ENCODE measurements around the gene EPSTI1. TPM values are rescaled to one million over a fixed set of nuclear protein-coding genes. Genes with fewer than 3 reads are reported as not detected.

EPSTI1 gene
- total RNA-seq, 1 donor from 2014 or later = 96.0 TPM

DNA sequence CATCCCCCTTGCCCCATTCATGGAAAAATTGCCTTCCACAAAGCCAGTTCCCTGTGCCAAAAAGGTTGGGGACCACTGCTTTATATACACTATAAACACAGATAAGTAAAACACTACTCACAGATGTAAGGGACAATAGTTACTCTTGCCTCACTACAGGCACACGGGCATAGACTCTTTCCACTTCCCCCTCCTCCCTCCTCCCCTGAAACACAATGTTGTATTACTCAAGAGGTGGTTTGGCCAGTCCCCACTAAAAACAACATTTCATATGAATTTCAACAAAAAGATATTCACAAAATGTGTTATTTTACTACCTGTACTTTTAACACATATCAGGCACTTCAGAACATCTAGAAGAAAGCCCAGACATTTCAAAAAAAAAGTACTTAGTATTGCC, 45.1 kb downstream of the EPSTI1 start:
- Histone ChIP-seq H3K4me2 (ENCODE audit: low read length) (no peak overlapping the region), H3K9me3 (ENCODE audit: insufficient read depth, low read depth, low read length) (no peaks in the 10 kb centered on the region), H4K20me1 (ENCODE audit: insufficient read depth, low read length) (no peaks in the 10 kb centered on the region), H3K9ac (ENCODE audit: low read length) (no peak overlapping the region), H3K79me2 (ENCODE audit: insufficient read depth, low read length) (no peaks in the 10 kb centered on the region), H2AFZ (ENCODE audit: low read depth, low read length) (no peak overlapping the region), H3K36me3 (ENCODE audit: insufficient read depth, low read length) (no peaks in the 10 kb centered on the region), H3K27me3 (ENCODE audit: insufficient read depth, low read length) (peaks cover 3% of the 10 kb centered on the region), H3K27ac (ENCODE audit: low read depth, low read length) (no peak overlapping the region), H3K4me3 (ENCODE audit: insufficient read depth, low read depth, low read length) (no peak overlapping the region), H3K4me1 (ENCODE audit: insufficient read depth, low read length) (no peaks in the 10 kb centered on the region)
- FAIRE-seq (no peak), DNase-seq (ENCODE audit: low read depth) (peak; percentile 13)
- H3K9me3 Mint-ChIP-seq (ENCODE audit: unreplicated experiment) = peaks cover 11% of the 10 kb centered on the region
- peaks cover 7% of the 10 kb centered on the region for H3K4me1 Mint-ChIP-seq (ENCODE audit: low read depth, unreplicated experiment)
- no peak overlapping the region for H3K27ac Mint-ChIP-seq (ENCODE audit: unreplicated experiment)
- H3K4me3 Mint-ChIP-seq (ENCODE audit: unreplicated experiment) = no peak overlapping the region
- no peaks in the 10 kb centered on the region for H3K27me3 Mint-ChIP-seq (ENCODE audit: low read depth, unreplicated experiment)
- peaks cover 38% of the 10 kb centered on the region for H3K36me3 Mint-ChIP-seq (ENCODE audit: low read depth, unreplicated experiment)
- TF ChIP-seq, protein P1, sequence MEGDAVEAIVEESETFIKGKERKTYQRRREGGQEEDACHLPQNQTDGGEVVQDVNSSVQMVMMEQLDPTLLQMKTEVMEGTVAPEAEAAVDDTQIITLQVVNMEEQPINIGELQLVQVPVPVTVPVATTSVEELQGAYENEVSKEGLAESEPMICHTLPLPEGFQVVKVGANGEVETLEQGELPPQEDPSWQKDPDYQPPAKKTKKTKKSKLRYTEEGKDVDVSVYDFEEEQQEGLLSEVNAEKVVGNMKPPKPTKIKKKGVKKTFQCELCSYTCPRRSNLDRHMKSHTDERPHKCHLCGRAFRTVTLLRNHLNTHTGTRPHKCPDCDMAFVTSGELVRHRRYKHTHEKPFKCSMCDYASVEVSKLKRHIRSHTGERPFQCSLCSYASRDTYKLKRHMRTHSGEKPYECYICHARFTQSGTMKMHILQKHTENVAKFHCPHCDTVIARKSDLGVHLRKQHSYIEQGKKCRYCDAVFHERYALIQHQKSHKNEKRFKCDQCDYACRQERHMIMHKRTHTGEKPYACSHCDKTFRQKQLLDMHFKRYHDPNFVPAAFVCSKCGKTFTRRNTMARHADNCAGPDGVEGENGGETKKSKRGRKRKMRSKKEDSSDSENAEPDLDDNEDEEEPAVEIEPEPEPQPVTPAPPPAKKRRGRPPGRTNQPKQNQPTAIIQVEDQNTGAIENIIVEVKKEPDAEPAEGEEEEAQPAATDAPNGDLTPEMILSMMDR (IDR thresholded peaks at IDR 0.05; ENCODE audit: insufficient read depth, low read depth, low read length) = no peak
- no peak for TF ChIP-seq EZH2 (IDR thresholded peaks at IDR 0.05; ENCODE audit: insufficient read depth, low read length)

DNA sequence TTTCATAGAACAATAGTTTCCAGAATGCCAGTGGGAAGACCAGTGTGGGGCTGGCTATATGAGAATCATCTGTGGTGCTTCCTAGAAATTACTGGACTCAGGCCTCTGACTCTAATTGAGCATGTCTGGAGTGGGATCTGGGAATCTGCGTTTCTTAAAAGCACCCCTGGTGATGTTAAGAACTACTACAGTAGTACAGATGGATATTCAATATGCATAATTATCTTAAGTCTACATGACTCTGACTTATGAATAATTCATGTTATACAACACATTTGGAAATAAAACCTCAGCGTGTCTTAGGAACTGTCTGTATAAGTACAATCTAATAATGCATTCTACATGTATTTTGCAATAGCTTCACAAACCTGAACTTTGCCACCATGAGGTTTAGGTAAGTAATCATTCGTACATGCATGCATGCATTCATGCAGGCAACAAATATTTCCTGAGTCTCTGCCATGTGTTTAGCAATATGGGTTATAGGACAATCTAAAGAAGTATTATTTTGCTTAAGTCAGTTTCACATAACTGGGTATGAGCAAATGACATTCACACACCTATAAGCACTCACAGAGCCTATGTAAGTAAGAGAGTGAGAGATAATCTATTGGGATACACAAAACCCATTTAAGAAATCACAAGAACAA, 62.0 kb downstream of the EPSTI1 start:
- no peaks in the 10 kb centered on the region for H3K9me3 Mint-ChIP-seq (ENCODE audit: unreplicated experiment)
- H3K4me3 Mint-ChIP-seq (ENCODE audit: unreplicated experiment) = no peak overlapping the region
- DNase-seq (ENCODE audit: low read depth) (no peak), FAIRE-seq (no peak)
- TF ChIP-seq, protein P1 (IDR thresholded peaks at IDR 0.05; ENCODE audit: insufficient read depth, low read depth, low read length) = no peak
- TF ChIP-seq EZH2 (IDR thresholded peaks at IDR 0.05; ENCODE audit: insufficient read depth, low read length) = no peak
- H3K27ac Mint-ChIP-seq (ENCODE audit: unreplicated experiment) = no peak overlapping the region
- Histone ChIP-seq H3K36me3 (ENCODE audit: insufficient read depth, low read length) (no peaks in the 10 kb centered on the region), H4K20me1 (ENCODE audit: insufficient read depth, low read length) (no peaks in the 10 kb centered on the region), H3K27me3 (ENCODE audit: insufficient read depth, low read length) (no peaks in the 10 kb centered on the region), H3K4me3 (ENCODE audit: insufficient read depth, low read depth, low read length) (no peak overlapping the region), H3K9me3 (ENCODE audit: insufficient read depth, low read depth, low read length) (peaks cover 3% of the 10 kb centered on the region), H2AFZ (ENCODE audit: low read depth, low read length) (no peak overlapping the region), H3K4me1 (ENCODE audit: insufficient read depth, low read length) (no peaks in the 10 kb centered on the region), H3K79me2 (ENCODE audit: insufficient read depth, low read length) (no peaks in the 10 kb centered on the region), H3K27ac (ENCODE audit: low read depth, low read length) (no peak overlapping the region), H3K9ac (ENCODE audit: low read length) (no peak overlapping the region), H3K4me2 (ENCODE audit: low read length) (no peak overlapping the region)
- H3K4me1 Mint-ChIP-seq (ENCODE audit: low read depth, unreplicated experiment) = peaks cover 7% of the 10 kb centered on the region
- H3K27me3 Mint-ChIP-seq (ENCODE audit: low read depth, unreplicated experiment) = no peaks in the 10 kb centered on the region
- peaks cover 24% of the 10 kb centered on the region for H3K36me3 Mint-ChIP-seq (ENCODE audit: low read depth, unreplicated experiment)

DNA sequence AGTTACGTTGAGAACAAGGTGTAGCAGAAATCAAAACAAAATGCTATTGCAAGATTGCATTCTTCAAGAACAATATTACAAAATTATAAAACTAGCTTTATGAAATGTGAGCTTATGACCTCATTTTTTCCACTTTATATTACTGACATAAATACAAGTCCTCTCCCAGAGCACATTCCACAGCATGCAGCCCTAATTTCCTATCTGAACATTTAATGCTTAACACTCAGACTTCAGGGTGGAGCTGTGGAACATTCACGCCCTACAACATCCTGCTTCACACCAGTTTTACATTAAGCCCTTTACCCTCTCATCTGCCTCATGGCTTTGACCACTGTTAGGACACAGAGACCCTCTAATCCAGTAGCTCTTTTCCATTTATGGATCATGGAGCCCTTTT, 65.5 kb downstream of the EPSTI1 start:
- H3K36me3 Mint-ChIP-seq (ENCODE audit: low read depth, unreplicated experiment) = peaks cover 27% of the 10 kb centered on the region
- no peak overlapping the region for H3K27ac Mint-ChIP-seq (ENCODE audit: unreplicated experiment)
- no peaks in the 10 kb centered on the region for H3K9me3 Mint-ChIP-seq (ENCODE audit: unreplicated experiment)
- H3K4me1 Mint-ChIP-seq (ENCODE audit: low read depth, unreplicated experiment) = no peaks in the 10 kb centered on the region
- Histone ChIP-seq H3K36me3 (ENCODE audit: insufficient read depth, low read length) (no peaks in the 10 kb centered on the region), H3K27ac (ENCODE audit: low read depth, low read length) (no peak overlapping the region), H2AFZ (ENCODE audit: low read depth, low read length) (no peak overlapping the region), H4K20me1 (ENCODE audit: insufficient read depth, low read length) (no peaks in the 10 kb centered on the region), H3K4me3 (ENCODE audit: insufficient read depth, low read depth, low read length) (no peak overlapping the region), H3K9me3 (ENCODE audit: insufficient read depth, low read depth, low read length) (peaks cover 3% of the 10 kb centered on the region), H3K4me1 (ENCODE audit: insufficient read depth, low read length) (no peaks in the 10 kb centered on the region), H3K4me2 (ENCODE audit: low read length) (no peak overlapping the region), H3K79me2 (ENCODE audit: insufficient read depth, low read length) (no peaks in the 10 kb centered on the region), H3K9ac (ENCODE audit: low read length) (no peak overlapping the region), H3K27me3 (ENCODE audit: insufficient read depth, low read length) (no peaks in the 10 kb centered on the region)
- DNase-seq (ENCODE audit: low read depth) (no peak), FAIRE-seq (no peak)
- H3K27me3 Mint-ChIP-seq (ENCODE audit: low read depth, unreplicated experiment) = no peaks in the 10 kb centered on the region
- TF ChIP-seq EZH2 (IDR thresholded peaks at IDR 0.05; ENCODE audit: insufficient read depth, low read length) = no peak
- TF ChIP-seq, protein P1 (IDR thresholded peaks at IDR 0.05; ENCODE audit: insufficient read depth, low read depth, low read length) = no peak
- H3K4me3 Mint-ChIP-seq (ENCODE audit: unreplicated experiment) = no peak overlapping the region
